Neural cell (in vitro differentiated cells): ENCODE measurements around the gene SLC30A7.

Source experiments
- CTCF ChIP-seq: fragments of 450-650 bp; IDR thresholded peaks from 2 replicates; pipeline ENCODE4 v1.5.1; 2014; ENCODE audit warnings: antibody characterized with exemption, mild to moderate bottlenecking, moderate library complexity; ENCODE audit not compliant: poor library complexity, severe bottlenecking
- EZH2 ChIP-seq: fragments of 200-600, 300-800 bp; shearing (Covaris generic), sonication (generic); IDR thresholded peaks from 2 replicates; pipeline ENCODE4 v1.6.1; 2014; ENCODE audit warnings: antibody characterized with exemption, low read length, borderline replicate concordance, mild to moderate bottlenecking; ENCODE audit not compliant: insufficient read depth, poor library complexity, severe bottlenecking
- RAD21 ChIP-seq: fragments of 450-650 bp; conservative IDR thresholded peaks from 2 replicates; pipeline ENCODE4 v1.6.1; 2014; ENCODE audit warnings: antibody characterized with exemption, mild to moderate bottlenecking, moderate library complexity

GRCh38 chr1:100866041-100866900 is 29.6 kb upstream of the SLC30A7 start:
- peak; percentile 76 for TF ChIP-seq CTCF
- peak; percentile 77 for TF ChIP-seq RAD21
- TF ChIP-seq EZH2, result no peak
